COLO668 (cell line): ENCODE results near the gene HEMK1.

Experiments
- DNase-seq: peaks from one replicate; lab custom pipeline; 2025; ENCODE audit not compliant: unreplicated experiment; lab: John Stamatoyannopoulos, UW

Gene HEMK1

DNA sequence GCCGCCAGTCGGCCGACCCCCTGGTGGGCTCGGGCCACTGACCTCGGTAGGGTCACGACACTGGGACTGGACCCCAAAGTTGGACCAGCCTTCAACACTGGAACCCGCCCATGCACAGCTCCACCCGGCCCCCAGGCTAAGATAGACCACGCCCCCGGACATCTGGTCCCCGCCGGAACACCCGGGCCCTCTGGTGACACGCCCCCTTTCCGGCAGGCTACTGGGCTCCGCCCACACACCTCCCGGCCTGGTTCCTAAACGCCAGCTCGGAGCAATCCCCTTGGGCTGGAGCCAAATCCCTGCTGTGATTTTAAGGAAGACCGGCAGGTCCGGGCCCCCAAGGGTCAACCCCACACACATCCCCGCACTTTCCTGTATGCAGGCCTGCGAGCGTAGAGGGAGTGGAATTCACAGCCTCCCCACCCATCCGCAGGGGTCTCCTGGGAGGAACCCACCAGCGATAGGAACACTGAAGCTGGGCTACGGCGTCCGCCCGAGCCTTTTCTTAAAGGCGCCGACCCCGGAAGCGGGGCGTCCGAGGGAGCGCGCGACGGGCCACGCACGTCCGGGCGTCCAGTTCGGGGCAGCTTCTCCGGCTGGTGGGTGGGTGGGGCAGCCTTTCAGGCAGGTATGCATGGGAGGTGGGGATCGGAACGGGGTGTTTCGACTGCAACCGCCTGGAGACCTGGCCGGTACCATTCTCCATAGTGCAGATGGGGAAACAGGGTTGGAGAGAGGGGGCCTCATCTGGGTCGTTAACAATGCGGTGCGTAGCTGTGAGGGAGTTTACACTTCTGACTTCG is at the start of gene HEMK1:
TSS of gene HEMK1 (plus strand) at position 576 of the 803 bp plus-strand sequence. CDS start 1,583 bp downstream, outside the sequence.
- DNase-seq: peak; percentile 91

- no peak for DNase-seq
Measured at GRCh38 chr3:50520849-50521248, 48.5 kb upstream of the HEMK1 start.

GRCh38 chr3:50521572-50521971 is 47.8 kb upstream of the HEMK1 start:
- no peak for DNase-seq

GRCh38 chr3:50523279-50523811 is 46.0 kb upstream of the HEMK1 start:
- no peak for DNase-seq

DNA sequence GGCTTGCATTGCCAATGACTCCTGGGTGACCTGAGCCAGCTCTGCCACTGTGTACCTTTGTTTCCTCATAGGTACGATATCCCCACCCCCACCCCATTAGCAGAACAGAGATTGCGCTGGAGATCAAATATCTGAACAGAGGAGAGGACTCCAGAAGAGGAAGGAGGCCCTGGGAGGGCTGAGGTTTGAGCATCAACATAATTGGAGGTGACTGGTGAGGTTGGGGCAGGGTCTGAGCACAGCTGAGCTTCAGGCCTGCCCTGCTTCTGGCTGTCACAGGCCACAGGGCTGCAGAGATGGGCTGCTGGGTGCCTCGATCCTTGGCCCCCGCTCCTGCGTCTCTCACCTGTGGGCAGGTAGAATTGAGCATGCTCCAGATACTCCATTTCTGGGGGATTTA is 44.6 kb upstream of the HEMK1 start:
- no peak for DNase-seq

DNA sequence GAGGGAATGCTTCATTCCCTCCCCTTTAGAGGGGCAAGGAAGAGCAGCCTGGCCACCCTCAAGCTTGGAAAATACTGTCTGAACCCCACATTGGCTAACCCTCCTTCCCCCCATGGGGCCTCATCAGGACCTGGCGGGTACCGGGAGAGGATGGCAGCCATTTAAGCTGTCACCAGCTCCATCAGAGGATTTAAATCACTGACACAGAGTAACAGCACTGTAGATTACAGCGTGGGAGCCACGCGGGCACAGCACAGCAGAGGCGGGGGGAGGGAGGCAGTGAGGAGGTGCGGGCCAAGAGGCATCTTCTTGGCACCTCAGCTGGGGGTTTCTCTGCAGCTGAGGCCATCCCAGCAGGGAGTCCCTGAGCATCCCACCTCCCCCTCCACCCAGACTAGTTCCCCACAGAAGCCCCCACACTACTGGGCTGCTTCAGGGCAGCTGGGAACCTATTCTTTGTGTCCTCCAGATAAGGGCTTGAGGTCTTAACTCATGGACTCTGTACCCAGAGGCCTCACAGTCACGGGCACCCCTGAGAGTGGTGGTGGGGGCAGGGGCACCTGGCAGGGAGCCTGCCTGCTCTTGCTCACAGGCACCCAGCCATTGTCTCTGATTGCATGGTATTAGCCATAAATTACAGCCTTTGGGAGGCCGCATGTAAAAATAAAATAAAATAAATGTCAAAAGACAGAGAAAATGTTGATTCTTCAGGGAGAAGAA is 44.0 kb upstream of the HEMK1 start:
- no peak for DNase-seq

DNA sequence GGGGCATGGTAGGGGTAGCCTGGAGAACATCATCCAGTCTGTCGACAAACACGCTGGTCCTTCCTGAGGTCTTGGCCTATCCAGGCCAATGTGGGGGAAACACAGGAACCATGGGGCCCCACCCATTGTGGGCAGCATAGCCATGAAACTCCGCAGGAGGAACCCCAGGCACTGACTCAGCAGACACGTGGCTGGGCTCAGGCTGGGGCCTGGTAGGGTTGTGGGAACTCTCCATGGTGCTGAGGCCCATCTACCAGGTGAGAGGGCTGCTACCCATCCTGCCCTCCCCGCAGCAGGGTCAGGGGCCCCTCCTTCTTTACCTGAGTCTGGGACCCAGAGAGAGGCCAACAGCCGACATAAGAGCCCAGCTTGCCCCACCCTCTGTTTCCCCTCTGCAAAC is 43.3 kb upstream of the HEMK1 start:
- DNase-seq: no peak

GRCh38 chr3:50530001-50530970 is 39.0 kb upstream of the HEMK1 start:
- DNase-seq: peak; percentile 4

DNA sequence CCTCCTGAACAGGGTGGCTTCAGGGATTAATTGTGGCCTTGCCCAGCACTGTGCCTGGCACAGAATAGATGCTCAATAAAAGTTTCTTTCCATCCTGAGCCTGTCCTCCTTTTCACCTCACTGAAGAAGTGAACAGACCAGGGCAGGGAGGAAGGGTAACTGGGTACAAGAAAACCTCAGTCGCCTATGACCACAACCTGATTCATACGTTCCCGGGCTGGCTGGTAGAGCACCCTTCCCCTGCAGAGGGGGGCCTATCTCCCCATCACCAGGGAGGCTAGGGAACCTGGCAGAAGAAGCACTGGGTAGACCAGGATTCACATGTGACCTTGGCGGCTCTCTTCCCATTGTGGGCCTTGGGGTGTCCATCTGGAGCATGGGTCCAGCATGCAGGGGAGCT is 38.1 kb upstream of the HEMK1 start:
- DNase-seq: no peak

- DNase-seq: no peak
Measured at GRCh38 chr3:50532062-50532705, 37.1 kb upstream of the HEMK1 start.

DNA sequence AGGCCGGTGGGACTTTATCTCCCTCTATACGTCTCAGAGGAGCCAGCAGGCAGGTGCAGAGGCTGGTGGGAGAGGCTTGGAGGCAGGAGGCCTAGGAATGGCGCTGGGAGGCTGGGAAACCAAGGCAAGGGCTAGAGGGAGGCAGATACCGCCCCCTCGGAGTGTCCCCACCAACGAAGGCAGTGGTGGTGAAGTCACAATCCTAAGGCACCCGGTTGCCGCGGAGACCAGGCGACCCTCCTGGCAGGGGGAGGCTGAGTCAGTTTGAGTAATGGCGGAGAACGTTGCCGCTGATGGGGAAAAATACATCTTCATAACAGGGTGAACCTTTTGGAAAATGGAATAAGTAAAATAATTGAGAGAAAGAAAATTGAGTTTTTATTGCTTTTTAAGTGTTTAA is 36.0 kb upstream of the HEMK1 start:
- DNase-seq: no peak

- DNase-seq: no peak
Measured at GRCh38 chr3:50533807-50534461, 35.4 kb upstream of the HEMK1 start.

DNA sequence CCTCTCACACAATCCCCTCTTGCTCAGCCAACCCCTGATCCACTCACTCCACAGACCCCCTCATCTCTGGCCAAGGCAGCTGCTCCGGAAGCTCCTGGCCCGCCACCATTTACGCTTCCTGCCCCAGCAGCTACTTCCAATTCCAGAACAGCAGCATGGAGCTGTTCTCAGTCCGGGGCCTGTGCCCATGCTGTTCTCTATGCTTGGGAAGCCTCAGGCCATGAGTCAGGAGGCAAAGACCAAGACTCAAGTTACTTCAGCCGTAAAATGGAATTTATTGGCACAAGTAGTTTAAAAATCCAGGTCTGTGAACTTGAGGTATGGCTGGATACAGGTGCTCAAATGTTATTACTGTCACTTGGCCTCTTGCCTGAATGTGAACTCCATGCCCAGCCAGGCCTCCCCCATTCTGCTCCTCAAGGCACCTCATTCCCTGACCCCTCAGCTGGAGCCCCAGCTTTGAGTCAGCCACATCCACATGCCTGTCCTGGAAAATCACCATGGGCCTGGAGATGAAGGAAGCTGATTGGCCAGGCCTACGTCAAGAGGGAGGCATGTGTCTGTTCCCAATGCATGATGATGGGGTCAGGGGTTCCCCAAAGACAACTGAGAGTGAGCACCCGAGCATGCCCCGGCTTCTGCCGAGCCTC is 34.5 kb upstream of the HEMK1 start:
- DNase-seq: no peak

DNA sequence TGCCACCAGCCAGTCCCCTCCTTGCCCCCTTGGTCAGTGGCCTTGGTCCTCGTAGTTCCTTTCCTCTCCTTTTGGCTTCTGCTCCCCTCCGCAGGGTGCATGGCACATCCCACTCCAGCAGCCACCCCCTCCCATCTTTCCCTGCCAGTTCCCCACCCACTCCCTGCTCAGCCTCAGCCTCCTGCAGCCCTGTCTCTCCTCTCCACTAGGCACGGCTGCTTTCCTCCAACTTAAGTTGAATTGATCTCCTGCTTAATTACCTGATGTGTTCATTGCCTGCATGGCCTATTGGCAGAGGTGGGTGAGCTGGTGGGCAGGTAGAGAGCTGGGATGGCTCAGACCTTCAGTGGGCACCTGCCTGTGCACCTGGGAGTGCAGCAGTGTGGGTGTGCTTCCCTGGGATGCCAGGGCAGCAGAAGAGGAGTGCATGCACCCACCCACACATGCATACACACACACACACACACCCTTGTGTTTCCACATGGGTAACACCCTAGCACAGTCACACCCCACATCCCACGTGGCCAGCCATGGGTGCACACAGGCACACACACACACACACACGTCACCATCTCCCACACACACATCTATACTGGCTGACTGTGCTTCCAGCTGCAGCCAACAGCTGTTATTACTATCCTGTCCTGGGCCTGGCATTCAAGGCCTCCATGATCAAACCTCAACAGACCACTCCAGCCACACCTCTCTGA is 32.7 kb upstream of the HEMK1 start:
- DNase-seq: no peak

- DNase-seq: no peak
Measured at GRCh38 chr3:50537421-50538129, 31.7 kb upstream of the HEMK1 start.

DNA sequence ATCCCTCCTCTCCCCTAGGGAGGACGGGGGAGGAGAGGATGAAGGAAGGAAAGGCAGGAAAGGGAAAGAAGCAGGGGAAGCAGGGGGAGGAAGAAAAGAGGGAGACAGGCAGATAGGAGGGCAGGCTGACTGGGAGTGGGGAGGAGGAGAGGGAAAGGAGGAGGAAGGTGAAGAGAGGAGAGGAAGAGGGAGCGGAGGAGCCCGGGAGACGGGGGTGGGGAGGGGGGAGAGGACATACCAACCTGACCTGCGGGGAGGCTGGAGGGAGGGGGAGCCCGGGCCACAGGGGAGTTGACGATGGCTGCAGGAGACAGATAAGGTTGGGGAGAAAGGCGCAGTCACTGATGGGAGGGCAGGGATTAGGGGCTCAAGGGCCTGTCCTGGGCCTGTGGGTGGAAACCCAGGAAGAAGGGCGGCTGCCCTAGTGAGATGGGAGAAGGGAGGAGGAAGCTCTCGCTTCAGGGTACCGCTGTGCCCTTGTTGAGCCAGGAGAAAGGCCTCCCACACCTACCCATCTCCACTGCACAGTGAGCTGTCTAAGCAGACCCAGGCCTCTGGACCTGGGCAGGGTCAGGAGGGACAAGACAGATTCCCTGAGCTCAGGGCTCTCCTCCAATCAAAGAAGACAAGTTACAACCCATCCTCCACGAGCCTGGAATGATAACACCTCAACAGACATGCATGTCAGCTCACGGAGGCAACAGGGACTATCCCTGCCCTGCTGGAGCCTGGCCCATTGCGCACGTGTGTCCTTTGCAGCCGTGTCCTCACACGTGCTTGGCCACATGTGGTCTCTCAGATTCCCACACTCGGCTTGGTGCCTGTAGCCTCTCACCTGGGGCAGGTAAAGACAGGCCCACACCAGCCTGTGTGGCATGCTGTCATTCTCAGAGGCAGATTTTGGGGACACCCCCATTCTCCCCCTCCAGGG is 29.7 kb upstream of the HEMK1 start:
- no peak for DNase-seq
